Stimulated activated CD8-positive, alpha-beta memory T cell treated with anti-CD3 and anti-CD28 coated beads, Interleukin-7, amount 100 ng/mL, for 4 hours (primary cell): ENCODE results near the gene LIMS3.
"Not testable (repeated sequence)": the region's sequence is repeated elsewhere in the genome, so short reads cannot be mapped to it uniquely, and the experiment has no call there.

ENCODE experiments used
- DNase-seq, 2 donors: peaks; one replicate each; pipeline ENCODE4 v3.0.0-alpha.2; 2020; ENCODE audit warnings: low read depth in 2 of 2

The LIMS3 gene

DNA sequence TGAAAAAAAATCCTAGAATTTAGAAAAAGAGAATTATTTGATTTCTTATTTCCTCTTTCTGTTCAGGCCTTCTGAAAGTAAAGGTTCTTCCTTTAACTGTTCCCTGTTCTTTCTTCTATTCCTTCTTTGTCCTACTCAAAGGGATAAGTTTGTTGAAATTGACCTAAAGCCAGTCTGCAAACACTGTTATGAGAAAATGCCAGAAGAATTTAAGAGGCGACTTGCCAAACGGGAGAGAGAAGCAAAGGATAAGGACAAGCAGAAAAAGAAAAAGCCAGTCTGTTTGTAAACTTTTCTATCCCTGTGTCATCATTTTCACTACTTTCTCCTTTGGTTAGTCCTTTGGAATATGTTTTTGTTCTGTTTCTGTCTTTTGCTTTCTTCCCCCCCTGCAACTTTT, 26.0 kb downstream of the LIMS3 start:
- not testable (repeated sequence) for DNase-seq

DNA sequence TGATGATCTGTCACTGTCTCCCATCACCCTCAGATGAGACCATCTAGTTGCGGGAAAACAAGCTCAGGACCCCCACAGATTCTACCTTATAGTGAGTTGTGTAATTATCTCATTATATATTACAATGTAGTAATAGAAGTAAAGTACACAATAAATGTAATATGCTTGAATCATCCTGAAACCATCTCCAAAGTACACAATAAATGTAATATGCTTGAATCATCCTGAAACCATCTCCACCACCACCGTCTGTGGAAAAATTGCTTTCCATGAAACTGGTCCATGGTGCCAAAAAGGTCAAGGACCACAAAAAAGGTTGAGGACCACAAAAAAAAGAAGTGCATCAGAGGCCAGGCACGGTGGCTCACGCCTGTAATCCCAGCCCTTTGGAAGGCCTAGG, 29.3 kb downstream of the LIMS3 start:
- DNase-seq: not testable (repeated sequence)

DNA sequence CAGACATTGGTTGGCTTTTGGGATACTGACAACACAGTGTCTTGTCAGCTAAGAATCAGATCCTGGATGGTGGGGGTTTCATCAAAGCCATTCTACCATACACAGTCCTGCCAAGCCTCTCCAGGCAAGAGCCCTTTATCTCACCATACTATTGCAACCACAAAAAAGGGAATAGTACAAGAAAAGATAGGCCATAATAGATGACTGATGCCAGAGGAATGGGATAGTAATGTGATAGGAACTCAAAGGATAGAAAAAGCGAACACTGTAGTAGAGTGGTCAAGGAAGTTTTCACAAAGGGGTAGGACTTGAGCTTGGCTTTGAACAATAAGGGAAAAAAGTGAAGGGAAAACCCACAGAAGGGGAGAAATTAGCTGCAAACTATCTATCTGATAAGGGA, 30.7 kb downstream of the LIMS3 start:
- DNase-seq: not testable (repeated sequence)

DNA sequence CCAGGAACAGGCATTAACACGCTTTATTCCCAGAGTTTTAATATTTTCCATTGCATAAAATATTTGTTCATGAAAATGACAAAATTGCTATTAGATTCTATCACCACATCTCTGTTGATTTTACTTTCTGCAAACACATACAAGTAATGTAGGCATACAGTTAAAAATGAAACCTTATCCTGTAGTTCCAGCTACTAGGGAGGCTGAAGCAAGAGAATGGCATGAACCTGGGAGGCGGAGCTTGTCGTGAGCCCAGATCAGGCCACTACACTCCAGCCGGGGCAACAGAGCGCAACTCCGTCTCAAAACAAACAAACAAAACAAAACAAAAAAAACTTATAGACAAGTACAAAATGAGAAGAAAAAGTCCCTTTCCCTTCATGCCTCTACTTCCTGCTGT, 38.0 kb downstream of the LIMS3 start:
- DNase-seq: not testable (repeated sequence)

DNA sequence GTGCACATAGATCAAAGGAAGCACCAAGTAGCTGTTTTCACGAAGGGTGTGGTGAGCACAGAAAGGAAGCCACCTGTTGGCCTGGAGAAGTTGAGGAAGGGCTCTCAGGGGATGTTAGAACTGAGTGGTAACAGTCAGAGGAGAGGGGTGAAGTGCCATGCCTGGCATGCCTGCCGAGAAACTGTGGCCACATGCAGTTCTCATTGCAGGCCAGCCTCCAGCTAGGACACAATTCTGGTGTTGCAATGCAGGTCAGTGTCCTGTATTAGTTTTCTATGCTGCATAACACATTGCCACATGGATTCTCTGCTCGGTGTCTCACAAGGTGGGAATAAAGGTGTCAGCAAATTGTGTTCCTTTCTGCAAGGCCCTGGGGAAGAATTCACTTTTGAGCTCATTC, 46.9 kb downstream of the LIMS3 start:
- DNase-seq: not testable (repeated sequence)

DNA sequence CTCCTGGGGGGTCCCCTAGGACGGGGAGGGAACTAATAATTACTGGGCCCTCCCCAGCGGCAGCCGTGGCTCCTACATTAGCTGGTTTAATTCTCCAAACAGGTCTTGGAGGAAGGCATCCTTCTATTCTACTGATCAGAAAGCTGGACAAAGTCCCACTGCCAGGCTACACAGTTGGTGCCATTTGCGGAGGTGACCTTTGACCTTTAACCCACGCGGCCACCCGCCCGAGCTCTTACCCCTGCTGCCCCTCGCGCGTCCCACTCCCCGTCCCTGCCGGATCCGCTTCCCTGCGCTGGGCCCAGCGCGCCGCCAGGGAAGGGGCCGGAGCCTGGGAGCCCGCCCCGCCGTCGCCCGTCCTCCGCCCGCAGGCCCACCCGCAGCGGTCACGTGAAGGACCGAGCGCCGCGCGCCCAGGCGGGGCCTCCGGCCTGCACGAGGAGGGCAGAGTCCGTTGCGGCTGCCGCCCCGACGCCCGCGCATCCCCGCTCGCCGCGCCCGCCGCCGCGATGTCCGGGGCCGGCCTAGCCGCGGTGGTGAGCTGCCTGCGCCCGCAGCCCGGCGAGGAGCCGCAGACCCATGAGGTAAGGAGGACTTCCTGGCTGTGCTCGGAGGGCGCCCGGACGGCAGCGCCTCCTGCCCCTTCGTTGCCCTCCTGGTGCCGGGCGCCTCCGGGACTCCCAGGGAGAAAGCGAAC, 48.9 kb downstream of the LIMS3 start:
- not testable (repeated sequence) for DNase-seq

DNA sequence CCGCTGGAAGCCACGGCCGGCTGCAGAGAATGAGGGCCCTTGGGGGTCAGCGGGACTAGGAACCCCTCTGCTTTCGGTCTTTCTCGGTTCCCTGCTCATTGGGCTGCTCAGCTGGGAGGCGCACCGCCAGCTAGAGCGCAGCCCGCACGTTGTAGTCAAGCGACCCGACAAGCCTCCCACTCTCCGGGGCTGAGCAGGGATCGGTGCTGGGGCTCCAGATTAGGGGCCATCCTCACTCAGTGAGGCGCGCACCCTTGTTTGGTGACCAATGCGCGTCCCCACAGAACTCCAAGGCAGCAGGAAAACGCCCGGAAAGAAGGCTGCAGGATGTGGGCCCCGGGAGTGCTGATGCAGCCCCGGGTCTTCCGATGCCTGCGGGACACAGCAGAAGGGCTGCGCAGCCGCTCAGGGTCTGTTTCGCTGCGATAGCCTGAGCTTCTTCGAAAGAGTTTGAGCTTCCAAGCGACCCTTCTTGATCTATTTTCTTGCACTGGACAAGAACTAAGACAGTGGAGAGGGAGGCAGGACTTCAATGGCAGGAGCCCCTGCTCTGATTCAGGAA, 49.6 kb downstream of the LIMS3 start:
- not testable (repeated sequence) for DNase-seq

DNA sequence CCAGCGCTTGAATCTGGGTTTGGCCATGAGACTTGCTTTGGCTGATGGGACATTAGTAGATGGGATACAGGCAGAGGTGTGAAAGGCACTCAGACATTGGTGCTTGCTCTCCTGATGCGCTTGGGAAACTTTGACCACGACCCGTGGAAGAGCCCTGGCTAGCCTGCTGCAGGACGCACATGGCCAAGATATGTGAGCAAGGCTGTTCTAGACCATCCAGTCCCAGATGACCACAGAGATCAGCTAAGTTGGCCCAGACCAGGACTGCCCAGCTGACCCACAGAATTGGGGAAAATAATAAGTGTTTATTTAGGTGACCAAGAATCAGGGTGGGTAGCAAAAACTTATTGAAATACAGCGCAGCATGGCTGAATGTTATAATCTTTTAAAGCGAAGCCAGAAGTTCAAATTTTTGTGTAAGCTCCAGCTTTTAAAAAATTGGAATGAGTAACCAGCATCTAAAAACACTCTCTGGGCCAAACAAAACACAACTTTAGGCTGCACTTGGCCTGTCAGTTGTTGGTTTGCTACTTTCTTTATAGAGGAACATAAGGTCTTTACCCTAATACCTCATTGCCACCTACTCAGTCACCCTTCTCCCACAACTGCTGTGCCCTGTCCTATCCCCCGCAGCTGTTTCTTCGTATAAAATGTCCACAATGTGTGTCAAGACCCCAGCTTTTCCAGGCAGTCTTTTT, 51.8 kb downstream of the LIMS3 start:
- DNase-seq: not testable (repeated sequence)

DNA sequence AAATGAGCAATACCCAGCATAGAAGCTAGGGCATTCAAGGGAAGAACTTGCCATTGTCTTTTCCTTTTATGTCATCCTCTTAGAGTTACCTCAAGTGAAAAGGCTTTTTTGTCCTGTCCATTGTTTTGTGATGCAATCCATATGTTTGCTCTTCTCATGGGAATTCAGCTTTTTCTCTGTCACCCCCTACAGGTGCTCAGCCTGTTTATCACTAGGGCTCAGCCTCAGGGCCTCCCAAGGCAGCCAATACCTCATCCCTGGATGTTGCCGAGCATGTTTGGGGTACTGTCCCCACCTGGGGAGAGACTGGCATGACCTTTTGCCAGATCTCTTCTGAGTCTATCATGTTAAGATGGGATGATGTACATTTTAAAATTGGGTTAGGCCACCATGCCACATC, 65.5 kb downstream of the LIMS3 start:
- not testable (repeated sequence) for DNase-seq

DNA sequence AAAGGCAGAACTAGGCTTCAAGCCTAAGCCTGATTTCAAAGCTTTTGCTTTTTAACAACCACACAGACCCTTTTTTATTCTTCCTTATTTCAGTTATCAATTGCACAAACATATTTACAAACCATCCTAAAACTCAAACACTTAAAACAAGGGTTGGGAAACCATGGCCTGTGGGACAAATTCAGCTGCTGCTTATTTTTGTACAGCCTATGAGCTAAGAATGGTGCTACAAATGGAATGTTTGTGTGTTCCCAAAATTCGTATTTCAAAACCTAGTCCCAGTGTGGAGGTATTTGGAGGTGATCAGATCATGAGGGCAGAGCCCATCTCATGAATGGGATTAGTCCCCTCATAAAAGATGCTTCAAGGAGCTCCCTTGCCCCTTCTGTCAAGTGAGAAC, 67.0 kb downstream of the LIMS3 start:
- not testable (repeated sequence) for DNase-seq

DNA sequence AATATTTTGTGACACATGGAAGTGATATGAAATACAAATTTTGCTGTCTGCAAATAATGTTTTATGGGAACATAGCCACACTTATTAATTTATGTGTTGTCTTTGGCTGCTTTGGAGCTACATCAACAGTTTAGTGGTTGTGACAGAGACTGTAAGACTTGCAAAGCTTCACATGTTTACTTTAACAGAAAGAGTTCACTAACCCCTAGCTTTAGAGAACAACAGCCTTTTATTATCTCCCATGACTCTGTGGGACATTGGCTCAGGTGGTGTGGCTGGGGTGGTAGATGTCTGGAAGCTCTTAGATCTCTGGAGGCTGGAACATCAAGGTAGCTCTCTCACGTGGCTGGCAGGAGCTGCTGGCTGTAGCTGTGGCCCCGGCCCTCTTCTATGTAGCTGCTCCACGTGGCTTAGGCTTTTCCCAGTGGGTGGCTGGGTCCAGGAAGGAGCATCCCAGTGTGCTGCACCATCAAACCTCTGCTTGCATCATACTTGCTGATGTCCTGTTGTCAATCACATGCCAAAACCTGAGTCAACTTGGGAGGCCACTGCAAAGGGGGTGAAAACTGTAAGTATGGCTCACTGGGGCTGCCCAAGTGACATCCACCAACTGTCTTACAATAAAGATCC, 67.7 kb downstream of the LIMS3 start:
- DNase-seq: not testable (repeated sequence)

DNA sequence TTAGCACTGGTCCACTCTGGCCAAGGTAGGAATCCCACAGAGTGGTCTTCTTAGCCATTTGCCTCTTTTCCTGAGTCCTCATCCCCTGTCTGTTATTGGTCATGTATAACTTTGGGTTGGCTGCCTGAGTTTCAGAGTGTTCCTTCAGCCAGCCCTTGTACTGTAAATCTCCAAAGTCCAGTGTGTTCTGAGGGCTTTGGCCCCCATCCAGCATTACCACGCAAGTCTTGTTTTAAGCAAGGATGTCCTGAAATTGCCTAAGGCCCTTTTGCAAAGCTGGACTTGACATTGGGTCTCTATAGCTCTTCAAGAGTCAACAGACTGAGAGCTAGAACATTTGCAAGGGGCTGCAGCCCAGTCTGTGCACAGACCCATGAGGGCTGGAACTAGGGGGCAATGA, 68.4 kb downstream of the LIMS3 start:
- not testable (repeated sequence) for DNase-seq

DNA sequence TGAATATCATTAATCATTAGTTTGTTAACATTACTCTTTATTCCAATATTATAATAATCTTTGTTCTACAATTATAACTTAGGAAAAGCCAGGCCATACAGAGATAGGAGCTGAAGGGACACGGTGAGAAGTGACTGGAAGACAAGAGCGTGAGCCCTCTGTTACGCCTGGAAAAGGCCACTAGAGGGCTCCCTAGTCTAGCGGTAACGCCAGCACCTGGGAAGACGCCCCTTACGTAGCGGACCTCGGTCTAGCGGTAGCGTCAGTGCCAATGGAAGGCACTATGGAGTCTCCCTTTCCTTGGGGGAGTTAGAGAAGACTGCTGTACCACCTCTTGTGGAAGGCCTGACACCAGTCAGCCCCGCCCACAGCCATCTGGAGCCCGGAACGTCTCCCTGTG, 71.4 kb downstream of the LIMS3 start:
- not testable (repeated sequence) for DNase-seq

DNA sequence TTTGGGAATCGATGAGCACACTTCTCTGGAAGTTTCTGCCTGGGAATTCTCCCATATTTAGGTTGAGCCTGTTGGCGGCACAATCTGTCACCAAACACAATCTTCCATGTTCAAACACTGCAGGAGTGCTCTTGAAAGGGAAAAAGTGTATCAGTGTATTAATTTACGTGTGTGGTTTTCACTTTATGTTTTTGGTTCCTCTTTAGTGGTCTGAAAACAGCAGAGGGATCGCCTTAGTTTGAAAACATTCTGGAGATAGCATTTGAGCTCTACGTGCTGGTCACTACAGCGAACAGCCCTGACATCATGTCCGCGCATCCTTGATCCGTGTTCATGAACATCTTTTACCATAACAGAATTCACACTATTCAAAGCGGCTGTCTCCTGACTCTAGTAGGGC, 73.2 kb downstream of the LIMS3 start:
- not testable (repeated sequence) for DNase-seq
